Esophagus (tissue), 2 donors: Measurements from ENCODE around the gene EPHX1. TPM values are rescaled to one million over a fixed set of nuclear protein-coding genes. Genes with fewer than 3 reads are reported as not detected.
"Not testable (repeated sequence)": the region's sequence is repeated elsewhere in the genome, so short reads cannot be mapped to it uniquely, and the experiment has no call there.

Source experiments
- H3K27ac ChIP-seq, 2 donors: one replicate each; pipeline ENCODE4 v1.5.1; 2013; ENCODE audit warnings: low read depth in 2 of 2, mild to moderate bottlenecking in 2 of 2, inconsistent platforms in 1 of 2, low read length in 1 of 2, moderate library complexity in 1 of 2
- H3K27me3 ChIP-seq, 2 donors: one replicate each; pipeline ENCODE4 v1.6.1; 2013; ENCODE audit warnings: low read length in 2 of 2, control low read depth in 1 of 2, mild to moderate bottlenecking in 1 of 2; ENCODE audit not compliant: insufficient read depth in 2 of 2, control insufficient read depth in 1 of 2
- H3K36me3 ChIP-seq, 2 donors: one replicate each; pipeline ENCODE4 v1.6.1; 2013; ENCODE audit warnings: low read length in 1 of 2; ENCODE audit not compliant: control insufficient read depth in 2 of 2, insufficient read depth in 2 of 2
- H3K4me1 ChIP-seq, 2 donors: one replicate each; pipeline ENCODE4 v1.6.1; 2013; ENCODE audit warnings: low read length in 1 of 2; ENCODE audit not compliant: control insufficient read depth in 2 of 2, insufficient read depth in 2 of 2
- H3K4me3 ChIP-seq, 2 donors: one replicate each; pipeline ENCODE4 v1.5.1; 2013; ENCODE audit warnings: low read length in 2 of 2, mild to moderate bottlenecking in 2 of 2, low read depth in 1 of 2, moderate library complexity in 1 of 2
- H3K9me3 ChIP-seq, 2 donors: one replicate each; pipeline ENCODE4 v1.6.1; 2013; ENCODE audit warnings: mild to moderate bottlenecking in 2 of 2, low read depth in 1 of 2, low read length in 1 of 2, moderate library complexity in 1 of 2; ENCODE audit not compliant: control insufficient read depth in 2 of 2, insufficient read depth in 1 of 2
- WGBS, 2 donors: extraction: QIAGEN DNeasy Blood & Tissue Kit; methylation state at CpG; one replicate each; pipeline ENCODE4 v1.1.7; 2013; 5-methylcytosine and 5-hydroxymethylcytosine counted together
- polyA plus RNA-seq, 2 donors: library from polyadenylated mRNA; stranded (reverse); fragments of 200-250 nt; gene quantifications; one replicate each; pipeline ENCODE4 v1.2.3, GENCODE V29; 2013
- donor health status: healthy with polysubstance abuse.
- donor health status: Bipolar disorder and iron deficiency.

The EPHX1 gene
- polyA plus RNA-seq, 2 donors, result 62.5 to 90.7 TPM

- 22% methylated on average over 3 of the region's 3 CpGs for WGBS, 2 donors
Measured at GRCh38 chr1:225835856-225836255, 25.9 kb downstream of the EPHX1 start.

GRCh38 chr1:225836296-225836695 lies 26.4 kb downstream of the EPHX1 start:
- H3K27ac ChIP-seq, result peak overlapping the region in 1 of 2 donors; percentile 21
- H3K27me3 ChIP-seq, result not testable (repeated sequence)

More at GRCh38 chr1:225835856-225836255, 25.9 kb downstream of the EPHX1 start:
- Histone ChIP-seq H3K36me3 (peaks cover 4 to 31% of the 10 kb centered on the region in 2 donors), H3K4me1 (peaks cover 0 to 2% of the 10 kb centered on the region in 2 donors), H3K27ac (peak overlapping the region in 1 of 2 donors; percentile 21), H3K9me3 (no peaks in the 10 kb centered on the region), H3K27me3 (no peaks in the 10 kb centered on the region), H3K4me3 (no peak overlapping the region)

DNA sequence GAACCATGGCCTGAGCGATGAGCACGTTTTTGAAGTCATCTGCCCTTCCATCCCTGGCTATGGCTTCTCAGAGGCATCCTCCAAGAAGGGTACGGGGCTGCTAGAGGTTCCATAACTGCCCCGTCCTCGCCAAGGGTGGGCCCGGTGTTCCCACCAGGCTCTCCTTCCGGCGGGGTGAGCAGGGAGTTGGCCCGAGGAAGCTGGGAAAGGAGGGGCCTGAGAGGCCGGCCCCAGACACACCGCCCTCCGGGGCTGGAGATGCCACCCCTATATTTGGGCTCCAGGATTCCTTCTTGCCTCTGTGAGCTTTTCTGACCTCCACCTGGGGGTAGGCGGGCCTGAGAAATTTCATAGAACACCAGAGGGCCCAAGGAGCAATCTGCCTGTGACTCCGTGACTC lies 28.9 kb downstream of the EPHX1 start:
- Histone ChIP-seq H3K4me1 (peaks cover 0 to 2% of the 10 kb centered on the region in 2 donors), H3K9me3 (no peaks in the 10 kb centered on the region), H3K27ac (no peak overlapping the region), H3K27me3 (no peaks in the 10 kb centered on the region), H3K4me3 (no peak overlapping the region), H3K36me3 (peaks cover 8 to 30% of the 10 kb centered on the region in 2 donors)
- WGBS, 2 donors, result 88 to 91% methylated on average over 13 to 14 of the region's 14 CpGs

More at GRCh38 chr1:225836296-225836695, 26.4 kb downstream of the EPHX1 start:
- peaks cover 4 to 30% of the 10 kb centered on the region in 2 donors for H3K36me3 ChIP-seq
- not testable (repeated sequence) for H3K9me3 ChIP-seq, H3K4me1 ChIP-seq, H3K4me3 ChIP-seq
- WGBS, 2 donors, result 89 to 91% methylated on average over 4 of the region's 4 CpGs

DNA sequence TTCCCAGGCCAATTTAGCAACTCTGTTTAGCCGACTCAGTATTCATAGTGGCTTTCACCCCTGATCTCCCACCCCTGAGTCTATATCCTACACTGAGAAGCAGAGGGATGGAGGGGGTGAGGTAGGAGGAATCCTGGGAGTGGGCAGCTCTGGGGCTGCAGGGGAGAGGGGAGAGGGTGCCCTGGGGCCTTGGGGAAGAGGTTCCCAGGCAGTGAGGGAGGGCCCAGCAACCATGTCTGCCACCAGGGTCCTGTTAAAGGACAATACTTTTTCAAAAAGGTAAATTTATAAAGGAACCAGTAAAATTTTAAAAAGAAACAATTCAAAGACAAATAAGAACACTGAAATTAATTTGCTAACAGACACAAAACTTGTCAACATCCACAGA lies 30.3 kb downstream of the EPHX1 start:
- Histone ChIP-seq H3K4me1 (peaks cover 0 to 3% of the 10 kb centered on the region in 2 donors), H3K36me3 (peaks cover 10 to 38% of the 10 kb centered on the region in 2 donors), H3K4me3 (no peak overlapping the region), H3K27me3 (no peaks in the 10 kb centered on the region), H3K9me3 (no peaks in the 10 kb centered on the region), H3K27ac (no peak overlapping the region)
- 88 to 100% methylated on average over 1 of the region's 1 CpG for WGBS, 2 donors

DNA sequence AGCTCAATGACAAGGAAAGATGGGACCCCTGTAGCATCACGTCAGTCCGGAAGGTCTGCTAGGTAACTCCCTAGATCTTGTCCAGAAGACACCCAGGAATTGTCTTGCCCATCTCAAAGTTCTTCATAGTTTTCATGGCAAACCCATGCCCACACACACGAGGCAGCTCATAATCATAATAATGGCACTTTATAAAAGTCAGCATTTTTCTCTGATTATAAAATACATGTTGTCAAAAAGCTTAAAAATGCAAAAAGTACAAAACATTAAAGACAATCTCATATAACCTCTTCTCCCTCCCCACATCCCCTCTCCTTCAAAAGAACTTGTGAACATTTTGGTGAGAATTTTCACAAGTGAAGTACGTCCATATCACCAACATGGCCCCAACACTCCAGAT lies 30.8 kb downstream of the EPHX1 start:
- Histone ChIP-seq H3K4me1 (peaks cover 3 to 7% of the 10 kb centered on the region in 2 donors), H3K4me3 (no peak overlapping the region), H3K36me3 (peaks cover 10 to 42% of the 10 kb centered on the region in 2 donors), H3K9me3 (no peaks in the 10 kb centered on the region), H3K27ac (no peak overlapping the region), H3K27me3 (no peaks in the 10 kb centered on the region)
- WGBS, 2 donors, result 85 to 87% methylated on average over 4 of the region's 4 CpGs

DNA sequence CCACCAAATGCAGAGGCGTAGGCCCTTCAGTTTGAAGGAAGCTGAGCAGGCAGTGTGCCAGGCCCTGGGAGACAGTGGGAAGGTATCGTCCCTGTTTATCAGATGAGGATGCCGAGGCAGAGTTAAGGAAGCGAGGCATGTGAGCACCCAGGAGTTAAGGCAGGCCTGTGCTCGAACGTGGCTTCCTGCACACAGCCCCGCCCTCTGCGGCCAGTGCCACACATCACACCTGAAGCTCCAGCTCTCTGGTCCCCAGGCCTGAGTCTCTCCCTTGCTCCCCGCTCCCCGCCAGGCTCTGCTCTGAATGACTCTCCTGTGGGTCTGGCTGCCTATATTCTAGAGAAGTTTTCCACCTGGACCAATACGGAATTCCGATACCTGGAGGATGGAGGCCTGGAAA lies 32.1 kb downstream of the EPHX1 start:
- Histone ChIP-seq H3K36me3 (peaks cover 18 to 53% of the 10 kb centered on the region in 2 donors), H3K4me1 (peaks cover 3 to 9% of the 10 kb centered on the region in 2 donors), H3K27me3 (no peaks in the 10 kb centered on the region), H3K4me3 (no peak overlapping the region), H3K9me3 (no peaks in the 10 kb centered on the region), H3K27ac (no peak overlapping the region)
- WGBS, 2 donors, result 78 to 80% methylated on average over 12 of the region's 12 CpGs

GRCh38 chr1:225842788-225843425 lies 33.0 kb downstream of the EPHX1 start:
- Histone ChIP-seq H3K9me3 (no peaks in the 10 kb centered on the region), H3K27me3 (no peaks in the 10 kb centered on the region), H3K4me3 (no peak overlapping the region), H3K27ac (no peak overlapping the region), H3K4me1 (peaks cover 3 to 9% of the 10 kb centered on the region in 2 donors), H3K36me3 (peaks cover 18 to 59% of the 10 kb centered on the region in 2 donors)
- WGBS, 2 donors, result 85 to 90% methylated on average over 6 of the region's 6 CpGs

DNA sequence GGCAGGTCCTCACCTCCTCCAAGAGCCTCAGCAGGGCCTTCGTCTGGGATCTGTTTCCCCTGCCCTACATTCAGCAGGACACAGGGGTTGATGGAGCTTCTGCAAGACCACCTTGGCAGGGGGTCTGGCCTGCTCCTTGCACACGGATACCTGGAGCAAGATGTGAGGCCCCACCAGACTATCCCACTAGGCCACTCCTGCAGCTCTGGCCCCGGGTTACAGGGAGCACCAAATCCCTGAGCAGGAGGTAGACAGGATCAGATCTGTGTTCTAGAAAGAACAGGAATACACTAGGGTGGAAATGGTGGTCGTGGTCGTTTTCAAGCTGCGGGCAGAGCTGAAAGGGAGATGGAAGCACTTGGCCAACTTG lies 33.5 kb downstream of the EPHX1 start:
- H3K27me3 ChIP-seq, result no peaks in the 10 kb centered on the region
- H3K27ac ChIP-seq, result no peak overlapping the region
- H3K4me3 ChIP-seq, result no peak overlapping the region
- 76 to 79% methylated on average over 6 of the region's 6 CpGs for WGBS, 2 donors
- H3K4me1 ChIP-seq, result peaks cover 3 to 9% of the 10 kb centered on the region in 2 donors
- H3K9me3 ChIP-seq, result no peaks in the 10 kb centered on the region
- peaks cover 18 to 59% of the 10 kb centered on the region in 2 donors for H3K36me3 ChIP-seq

- no peak overlapping the region for H3K27ac ChIP-seq
- H3K9me3 ChIP-seq, result no peaks in the 10 kb centered on the region
- no peaks in the 10 kb centered on the region for H3K27me3 ChIP-seq
- no peak overlapping the region for H3K4me3 ChIP-seq
- WGBS, 2 donors, result 79% methylated on average over 18 of the region's 18 CpGs
- H3K4me1 ChIP-seq, result peaks cover 3 to 9% of the 10 kb centered on the region in 2 donors
- peaks cover 18 to 52% of the 10 kb centered on the region in 2 donors for H3K36me3 ChIP-seq
Measured at GRCh38 chr1:225844236-225845061, 34.5 kb downstream of the EPHX1 start.
